Anterior cingulate cortex (tissue), 58 donors: ENCODE results near the gene CSMD2.
A peak's percentile ranks its signal among the peaks of the same experiment; 100 is the strongest.

Experiments used
- DNase-seq, 58 donors: peaks; one replicate each; lab custom pipeline; 2025; lab: John Stamatoyannopoulos, UW

CSMD2 gene

DNA sequence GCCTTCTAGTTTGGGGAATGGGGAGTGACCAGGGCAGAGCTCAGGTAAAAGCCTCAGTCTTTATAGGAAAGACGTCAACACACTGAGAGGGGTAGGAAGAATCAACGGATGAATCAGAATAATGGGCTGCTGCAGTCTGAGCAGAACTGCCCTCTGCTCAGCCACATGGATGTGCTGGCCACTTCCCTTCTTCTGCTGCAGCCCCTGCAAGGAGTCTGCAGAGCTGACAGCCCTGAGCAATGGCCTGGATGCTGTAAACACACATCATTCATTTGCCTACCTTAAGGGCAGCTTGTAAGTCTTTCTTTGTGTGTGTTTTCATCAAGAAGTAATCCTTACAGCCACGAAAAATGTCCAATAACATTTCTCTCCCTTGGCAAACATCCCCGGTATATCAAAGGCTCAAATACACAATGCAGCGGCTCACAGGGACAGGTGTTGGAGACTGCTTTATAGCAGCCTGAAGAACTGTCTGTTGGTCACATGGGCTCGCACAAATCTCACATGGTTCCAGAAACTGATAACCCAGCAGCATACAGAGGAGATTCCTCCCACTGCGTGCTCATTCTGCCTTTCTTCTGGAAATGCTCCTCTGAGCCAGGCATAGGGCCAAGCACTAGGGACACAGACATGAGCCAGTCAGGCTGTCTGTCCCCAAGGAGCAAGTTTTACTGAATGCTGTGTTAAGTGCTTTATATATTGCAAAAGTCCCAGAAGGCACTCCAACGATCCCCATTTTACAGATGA, 191.1 kb downstream of the CSMD2 start:
- peak in 35 of 58 donors; percentile 5 to 74 (median 32) for DNase-seq

GRCh38 chr1:33972676-33973395, 192.2 kb downstream of the CSMD2 start:
- DNase-seq: peak in 54 of 58 donors; percentile 22 to 85 (median 62)

GRCh38 chr1:33971913-33972312, 193.1 kb downstream of the CSMD2 start:
- peak in 7 of 58 donors; percentile 3 to 25 (median 11) for DNase-seq

DNA sequence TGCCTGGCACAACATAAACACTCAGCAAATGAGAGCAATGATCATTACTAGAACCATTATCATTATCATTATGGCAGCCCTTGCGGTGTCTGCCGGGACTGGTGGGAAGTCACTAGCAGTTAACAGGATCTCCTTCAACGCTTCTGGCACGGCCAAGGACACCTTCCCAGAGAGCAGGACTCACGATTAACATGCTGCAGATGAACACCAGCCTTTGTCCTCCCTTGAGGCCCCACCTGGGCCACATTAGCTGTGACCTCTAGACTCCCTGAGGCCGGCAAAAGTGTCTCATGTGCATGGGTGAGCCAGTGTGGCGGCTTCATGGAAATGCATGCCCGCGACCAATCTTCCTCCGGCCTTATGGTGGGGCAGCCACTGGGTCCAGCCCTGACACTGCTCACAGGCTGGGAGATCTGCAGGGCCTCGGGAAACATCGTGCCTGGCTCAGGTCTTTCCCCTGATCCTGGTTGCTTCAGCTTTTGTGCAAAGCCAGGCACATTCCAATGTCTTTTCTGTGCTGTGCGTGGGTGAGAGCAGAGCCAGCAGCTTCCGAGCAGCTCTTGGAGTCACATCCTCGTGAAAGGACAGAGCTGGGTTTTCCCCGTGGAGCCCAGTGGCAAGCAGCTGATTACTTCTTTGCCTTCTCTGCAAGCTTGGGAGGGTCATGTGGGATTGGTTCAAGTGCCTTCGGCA, 193.9 kb downstream of the CSMD2 start:
- DNase-seq: peak in 27 of 58 donors; percentile 7 to 67 (median 24)

- no peak for DNase-seq
Measured at GRCh38 chr1:33970148-33970825, 194.7 kb downstream of the CSMD2 start.

GRCh38 chr1:33966346-33967141, 198.5 kb downstream of the CSMD2 start:
- DNase-seq: no peak

GRCh38 chr1:33965086-33965485, 199.9 kb downstream of the CSMD2 start:
- DNase-seq: no peak

DNA sequence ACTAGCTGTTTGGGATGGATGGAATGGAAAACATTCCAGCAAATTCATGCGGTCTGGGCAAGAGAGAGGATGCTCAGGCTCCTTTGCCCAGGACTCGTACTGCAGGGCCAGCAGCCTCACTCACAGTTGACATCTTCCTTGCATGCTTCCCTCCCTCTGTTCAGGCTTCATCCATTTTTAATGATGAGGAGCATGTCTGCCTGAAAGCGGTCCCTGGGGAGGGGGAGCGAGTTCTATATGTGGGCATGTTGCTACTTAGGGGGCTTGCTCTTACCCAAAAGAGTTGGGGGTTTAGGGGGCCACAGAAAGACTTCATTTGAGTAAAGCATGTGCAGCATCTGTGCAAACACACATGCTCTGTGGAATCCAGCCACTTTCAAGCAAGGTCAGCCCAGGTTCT, 203.0 kb downstream of the CSMD2 start:
- DNase-seq: no peak

DNA sequence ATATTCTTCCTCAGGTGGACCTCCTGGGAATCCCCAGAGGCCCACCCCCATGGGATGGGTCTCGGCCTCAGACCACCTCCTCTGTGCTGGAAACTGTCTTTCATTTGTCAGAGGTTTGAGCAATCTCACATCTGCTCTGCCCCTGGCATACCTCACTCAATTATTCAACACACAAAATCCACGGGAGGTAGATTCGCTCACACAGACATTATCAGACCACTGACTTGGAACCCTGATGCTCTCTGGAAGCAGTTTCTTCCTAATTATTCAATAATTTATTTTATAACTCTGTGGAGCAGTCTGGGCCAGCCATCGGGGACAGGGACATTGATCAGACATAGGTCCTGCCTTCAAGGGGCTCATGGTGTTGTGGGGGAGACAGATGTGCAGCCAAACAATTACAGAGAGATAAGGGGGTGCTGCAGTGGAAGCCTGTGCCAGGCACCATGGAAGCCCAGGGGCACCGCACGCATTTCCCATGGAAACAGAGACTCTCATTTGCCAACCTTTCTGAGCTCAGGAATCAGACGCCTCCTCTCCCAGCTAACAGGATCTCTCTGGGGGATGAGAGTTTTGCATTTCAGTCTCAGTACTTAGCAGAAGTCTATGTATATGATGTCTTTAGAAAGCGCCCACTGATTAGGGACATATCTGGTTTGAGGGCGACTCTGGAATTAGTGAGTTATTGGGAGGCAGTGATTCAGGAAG, 204.7 kb downstream of the CSMD2 start:
- DNase-seq: peak in 1 of 58 donors; percentile 13

- DNase-seq: peak in 44 of 58 donors; percentile 2 to 75 (median 28)
Measured at GRCh38 chr1:33957854-33958253, 207.2 kb downstream of the CSMD2 start.

GRCh38 chr1:33955096-33955495, 209.9 kb downstream of the CSMD2 start:
- DNase-seq: peak in 7 of 58 donors; percentile 3 to 28 (median 8)

DNA sequence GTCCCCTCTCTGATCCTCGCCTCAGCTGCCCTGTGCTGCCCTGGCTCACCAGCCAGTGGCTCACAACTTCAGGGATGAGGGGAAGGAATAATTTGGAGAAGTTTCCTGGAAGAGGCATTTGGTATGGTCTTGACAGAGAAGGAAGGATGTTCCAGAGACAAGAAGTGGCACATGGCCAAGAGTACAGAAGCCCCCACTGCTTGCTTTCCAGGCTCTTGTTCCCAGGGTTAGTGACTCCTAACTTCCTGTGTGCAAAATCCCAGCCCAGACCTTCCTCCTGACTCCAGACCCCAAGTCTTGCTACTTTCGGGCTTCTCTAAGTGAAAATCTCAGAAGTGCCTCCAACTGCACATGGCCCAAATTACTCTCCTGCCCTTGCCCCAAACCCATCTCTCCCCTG, 215.5 kb downstream of the CSMD2 start:
- no peak for DNase-seq

GRCh38 chr1:33948291-33948690, 216.7 kb downstream of the CSMD2 start:
- no peak for DNase-seq

- DNase-seq: no peak
Measured at GRCh38 chr1:33946836-33947235, 218.2 kb downstream of the CSMD2 start.

GRCh38 chr1:33944846-33945245, 220.2 kb downstream of the CSMD2 start:
- DNase-seq: no peak

GRCh38 chr1:33943978-33944377, 221.1 kb downstream of the CSMD2 start:
- no peak for DNase-seq

DNA sequence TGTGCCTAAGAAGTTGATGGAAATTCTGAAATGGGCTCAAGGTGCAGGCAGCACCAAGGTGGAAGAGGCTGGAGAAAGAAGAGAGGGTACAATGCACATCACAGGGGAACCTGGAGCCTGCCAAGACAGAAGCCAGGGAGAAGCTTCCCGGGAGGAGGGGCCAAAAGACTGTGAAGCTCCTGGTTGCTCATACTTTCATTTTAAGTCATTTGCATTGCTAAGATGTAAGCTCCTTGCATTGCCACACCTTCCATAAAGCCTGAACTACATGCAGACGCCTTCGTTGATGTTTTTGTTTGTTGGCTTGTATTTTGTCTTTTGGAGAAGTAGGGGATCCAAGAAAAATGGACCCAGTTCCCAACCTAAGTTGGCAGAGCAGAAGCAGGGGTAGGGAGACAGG, 232.2 kb downstream of the CSMD2 start:
- DNase-seq: no peak

DNA sequence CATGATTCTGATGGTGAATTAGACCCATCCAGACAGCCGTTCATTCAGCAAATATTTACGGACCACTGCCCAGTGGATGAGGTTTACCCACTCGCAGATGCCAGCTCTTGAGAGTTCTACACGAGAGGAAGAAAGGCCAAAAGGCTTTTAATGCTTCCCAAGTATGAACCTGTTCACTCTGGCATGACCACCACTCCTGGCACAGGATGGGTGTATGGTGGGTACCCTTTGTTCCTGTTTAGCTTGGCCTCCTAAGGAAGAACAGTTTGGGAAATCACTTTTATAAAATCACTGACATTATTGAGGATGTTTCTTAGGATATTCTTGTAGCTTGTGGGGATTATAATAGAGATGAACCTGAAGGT, 233.9 kb downstream of the CSMD2 start:
- no peak for DNase-seq
